Calu3 (cell line): ENCODE measurements around the gene NXPH4. TPM values are rescaled to one million over a fixed set of nuclear protein-coding genes. Genes with fewer than 3 reads are reported as not detected.

ENCODE experiments used
- BruUV-seq: library from RNA; stranded (reverse); fragments of 400-500 nt; replicated peaks from 2 replicates; lab custom pipeline; 2021; lab: Mats Ljungman, UMichigan
- CTCF ChIA-PET: fragments of 300-600 bp; sonication (Branson Sonifier 250); formaldehyde crosslinking; loops from one replicate; lab custom pipeline; 2022; ENCODE audit warnings: antibody characterized with exemption; lab: Charles Lee
- DNase-seq: peaks from one replicate; pipeline ENCODE4 v3.0.0; 2022
- H3K27ac Mint-ChIP-seq: one replicate; pipeline ENCODE4 v1.8.0; 2022; ENCODE audit warnings: mixed read lengths; ENCODE audit not compliant: unreplicated experiment
- H3K27me3 Mint-ChIP-seq: one replicate; pipeline ENCODE4 v1.8.0; 2022; ENCODE audit warnings: mixed read lengths; ENCODE audit not compliant: unreplicated experiment
- H3K36me3 Mint-ChIP-seq: one replicate; pipeline ENCODE4 v1.8.0; 2022; ENCODE audit warnings: mild to moderate bottlenecking, moderate library complexity, mixed read lengths; ENCODE audit not compliant: insufficient read depth, unreplicated experiment
- H3K4me1 Mint-ChIP-seq: one replicate; pipeline ENCODE4 v1.8.0; 2022; ENCODE audit warnings: mild to moderate bottlenecking, low read depth, mixed read lengths; ENCODE audit not compliant: unreplicated experiment
- H3K4me3 Mint-ChIP-seq: one replicate; pipeline ENCODE4 v1.8.0; 2022; ENCODE audit warnings: mild to moderate bottlenecking, low read depth, moderate library complexity, mixed read lengths; ENCODE audit not compliant: unreplicated experiment
- H3K9me3 Mint-ChIP-seq: one replicate; pipeline ENCODE4 v1.8.0; 2022; ENCODE audit warnings: low read depth, mixed read lengths; ENCODE audit not compliant: unreplicated experiment
- intact Hi-C: fragments of 100-400 bp; cut with micrococcal nuclease; formaldehyde crosslinking; loops from one replicate; pipeline ENCODE4 v1.10.0; 2022; ENCODE audit not compliant: unreplicated experiment
- total RNA-seq: library from RNA; stranded (reverse); gene quantifications from 2 replicates; pipeline ENCODE4 v1.2.3, GENCODE V29; 2022
- TF ChIP-seq, protein P1 (sequence below): fragments of 200-600 bp; IDR thresholded peaks from one replicate; pipeline ENCODE4 v1.8.0; 2022; ENCODE audit warnings: antibody characterized with exemption; ENCODE audit not compliant: unreplicated experiment

Gene NXPH4
- total RNA-seq, 1 experiment from 2014 or later: 4.1 TPM

DNA sequence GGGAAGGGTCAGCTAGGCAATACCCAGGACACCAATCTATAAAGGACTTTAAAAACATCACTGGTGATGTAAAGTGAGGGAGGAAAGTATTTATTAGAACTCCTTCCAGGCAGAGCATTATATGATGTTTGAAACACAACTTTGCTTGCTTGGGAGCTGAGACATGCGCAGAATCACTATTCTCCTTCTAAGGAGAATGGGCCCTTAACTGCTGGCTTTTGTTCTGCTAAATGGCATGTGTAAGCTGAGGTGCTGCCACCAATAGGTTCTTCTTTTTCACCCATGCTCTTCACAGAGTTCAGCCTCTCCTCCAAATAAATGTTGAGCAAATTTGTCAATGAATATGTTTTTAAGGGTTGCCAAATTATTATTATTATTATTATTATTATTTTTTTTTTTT, 30.4 kb downstream of the NXPH4 start:
- no TSS peak for BruUV-seq
- intact Hi-C loops: no loop called here
- Mint-ChIP-seq H3K9me3 (no peaks in the 10 kb centered on the region), H3K4me1 (no peaks in the 10 kb centered on the region), H3K27me3 (peaks cover 12% of the 10 kb centered on the region), H3K27ac (no peak overlapping the region), H3K36me3 (peaks cover 27% of the 10 kb centered on the region), H3K4me3 (no peak overlapping the region)
- DNase-seq: no peak
- TF ChIP-seq, protein P1, sequence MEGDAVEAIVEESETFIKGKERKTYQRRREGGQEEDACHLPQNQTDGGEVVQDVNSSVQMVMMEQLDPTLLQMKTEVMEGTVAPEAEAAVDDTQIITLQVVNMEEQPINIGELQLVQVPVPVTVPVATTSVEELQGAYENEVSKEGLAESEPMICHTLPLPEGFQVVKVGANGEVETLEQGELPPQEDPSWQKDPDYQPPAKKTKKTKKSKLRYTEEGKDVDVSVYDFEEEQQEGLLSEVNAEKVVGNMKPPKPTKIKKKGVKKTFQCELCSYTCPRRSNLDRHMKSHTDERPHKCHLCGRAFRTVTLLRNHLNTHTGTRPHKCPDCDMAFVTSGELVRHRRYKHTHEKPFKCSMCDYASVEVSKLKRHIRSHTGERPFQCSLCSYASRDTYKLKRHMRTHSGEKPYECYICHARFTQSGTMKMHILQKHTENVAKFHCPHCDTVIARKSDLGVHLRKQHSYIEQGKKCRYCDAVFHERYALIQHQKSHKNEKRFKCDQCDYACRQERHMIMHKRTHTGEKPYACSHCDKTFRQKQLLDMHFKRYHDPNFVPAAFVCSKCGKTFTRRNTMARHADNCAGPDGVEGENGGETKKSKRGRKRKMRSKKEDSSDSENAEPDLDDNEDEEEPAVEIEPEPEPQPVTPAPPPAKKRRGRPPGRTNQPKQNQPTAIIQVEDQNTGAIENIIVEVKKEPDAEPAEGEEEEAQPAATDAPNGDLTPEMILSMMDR: no peak
- CTCF ChIA-PET: interaction anchor here (0.7 kb wide), 1 partner anchor 273 kb away, joined by 3 read pairs; no protein-coding TSS in a partner anchor

DNA sequence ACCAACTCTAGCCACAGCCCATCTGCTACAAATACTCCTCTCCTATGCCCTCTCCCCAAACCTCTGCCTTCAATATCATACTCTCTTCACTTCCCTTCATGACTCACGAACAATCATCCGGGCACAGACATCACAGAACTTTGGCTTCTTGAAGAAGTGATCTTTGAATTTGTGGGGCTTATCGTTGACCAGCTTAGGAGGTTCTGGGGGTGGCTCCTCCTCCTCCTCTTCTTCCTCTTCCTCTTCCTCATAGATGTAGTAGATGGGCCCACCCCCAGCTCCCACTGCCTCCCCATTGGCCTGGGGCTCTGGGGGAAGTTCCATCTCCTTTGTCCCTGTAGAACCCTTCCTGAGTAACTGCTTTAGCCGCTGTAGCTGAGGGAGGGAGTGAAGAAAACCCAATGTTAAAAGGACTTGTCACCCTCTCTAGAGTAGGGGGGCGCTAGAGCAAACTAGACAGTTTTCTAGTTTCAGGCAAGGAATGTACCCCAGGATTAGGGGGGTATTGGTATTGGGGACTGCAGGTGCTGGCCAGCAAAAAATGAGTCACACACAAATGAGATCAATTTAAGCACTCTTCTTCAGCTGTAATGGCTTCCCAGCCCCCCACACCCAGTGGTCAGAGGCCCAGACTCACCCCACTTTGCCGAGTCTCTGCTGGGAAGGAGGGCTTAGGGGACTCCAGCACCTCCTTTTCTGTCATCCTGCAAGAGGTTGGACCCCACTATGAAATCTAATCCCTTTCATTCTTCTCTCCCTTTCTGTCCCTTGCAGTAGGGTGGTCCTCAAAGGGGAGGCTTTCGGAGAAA, 32.5 kb downstream of the NXPH4 start:
- Mint-ChIP-seq H3K27me3 (no peaks in the 10 kb centered on the region), H3K36me3 (peaks cover 11% of the 10 kb centered on the region), H3K4me1 (no peaks in the 10 kb centered on the region), H3K27ac (no peak overlapping the region), H3K4me3 (no peak overlapping the region), H3K9me3 (no peaks in the 10 kb centered on the region)
- CTCF ChIA-PET: interaction anchor here (0.6 kb wide), 1 partner anchor 500 kb away, joined by 6 read pairs; no protein-coding TSS in a partner anchor
- DNase-seq: no peak
- intact Hi-C loops: no loop called here
- no TSS peak for BruUV-seq
- TF ChIP-seq, protein P1: no peak

DNA sequence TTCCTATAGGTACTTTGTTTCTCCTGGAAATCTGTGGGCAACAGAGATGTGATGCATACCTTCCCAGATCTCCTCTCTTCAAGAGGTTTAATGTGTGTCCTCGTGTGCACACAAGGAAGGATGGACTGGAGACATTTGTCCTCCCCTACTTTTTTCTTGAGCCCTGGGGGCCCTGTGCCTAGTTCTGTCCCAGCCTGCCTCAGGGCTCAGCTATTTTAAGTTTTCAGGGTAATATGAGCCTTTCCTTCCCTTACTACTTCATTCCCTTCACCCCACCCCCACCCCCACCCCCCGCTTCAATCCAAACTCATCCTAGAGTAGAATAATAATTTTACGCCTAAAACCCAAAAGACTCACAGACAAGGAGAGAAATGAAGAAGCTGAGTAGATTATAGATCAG, 33.9 kb downstream of the NXPH4 start:
- H3K27me3 Mint-ChIP-seq: no peaks in the 10 kb centered on the region
- TF ChIP-seq, protein P1: no peak
- intact Hi-C loops: no loop called here
- peaks cover 5% of the 10 kb centered on the region for H3K36me3 Mint-ChIP-seq
- no peak for DNase-seq
- no peak overlapping the region for H3K27ac Mint-ChIP-seq
- no peaks in the 10 kb centered on the region for H3K4me1 Mint-ChIP-seq
- no peaks in the 10 kb centered on the region for H3K9me3 Mint-ChIP-seq
- BruUV-seq: no TSS peak
- CTCF ChIA-PET: no interaction called here
- no peak overlapping the region for H3K4me3 Mint-ChIP-seq

DNA sequence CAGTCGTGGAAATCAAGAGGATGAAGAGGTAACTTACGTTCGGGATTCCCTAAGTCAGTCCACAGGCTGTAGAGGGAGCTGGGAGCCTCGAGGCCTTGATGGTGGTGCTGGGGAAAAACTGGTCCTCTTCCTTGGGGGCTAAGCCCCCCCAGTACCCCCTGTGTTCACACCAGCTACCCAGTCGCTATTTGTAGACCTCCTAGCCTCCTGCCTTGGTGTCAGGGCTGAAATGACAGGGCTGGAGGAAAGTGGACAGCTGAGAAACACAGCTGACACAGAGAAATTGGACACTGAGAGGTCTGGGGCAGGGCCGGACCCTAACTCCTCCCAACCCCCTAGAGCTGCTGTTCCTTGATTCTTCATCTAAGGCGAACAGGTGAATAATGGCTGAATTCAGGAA, 34.4 kb downstream of the NXPH4 start, which contains the start of gene STAC3:
TSS of gene STAC3 (minus strand) at position 232 of the 400 bp plus-strand sequence. CDS start 1,551 bp downstream, outside the sequence.
- Mint-ChIP-seq H3K9me3 (no peaks in the 10 kb centered on the region), H3K36me3 (peaks cover 5% of the 10 kb centered on the region), H3K27ac (no peak within 1 kb of the TSS), H3K27me3 (no peaks in the 10 kb centered on the region), H3K4me3 (no peak within 1 kb of the TSS), H3K4me1 (no peaks in the 10 kb centered on the region)
- no TSS peak for BruUV-seq
- no peak for DNase-seq
- intact Hi-C loops: no loop called here
- TF ChIP-seq, protein P1: no peak
- CTCF ChIA-PET: interaction anchor here (0.5 kb wide), 1 partner anchor 384 kb away, joined by 5 read pairs; no protein-coding TSS in a partner anchor
